IMR-90 (cell line): ENCODE data around the gene PPOX. TPM values are rescaled to one million over a fixed set of nuclear protein-coding genes. Genes with fewer than 3 reads are reported as not detected.

Source experiments
- ATAC-seq: fragments of 200-7000 bp; cut with Tn5 transposase; 2 replicates; pipeline ENCODE4 v1.9.1; 2020; ENCODE audit warnings: low read depth, mild to moderate bottlenecking, moderate library complexity
- BruUV-seq: library from RNA; stranded (reverse); fragments of 400-500 nt; replicated peaks from 2 replicates; lab custom pipeline; 2021; lab: Mats Ljungman, UMichigan
- CTCF ChIA-PET: fragments of 300-600 bp; formaldehyde crosslinking; extraction: SDS; loops from one replicate; lab custom pipeline; 2021; ENCODE audit warnings: antibody characterized with exemption; lab: Yijun Ruan, JAX
- POLR2A ChIA-PET: fragments of 300-600 bp; sonication (Branson Sonifier 250); formaldehyde crosslinking; loops from one replicate; lab custom pipeline; 2022; ENCODE audit warnings: antibody characterized with exemption; ENCODE audit not compliant: unreplicated experiment; lab: Charles Lee
- DNase-seq: peaks from one replicate; pipeline ENCODE4 v3.0.0; 2013
- H2AFZ ChIP-seq: replicated peaks from 2 replicates; pipeline ENCODE3; 2013; ENCODE audit warnings: low read length, mild to moderate bottlenecking; ENCODE audit not compliant: poor library complexity
- H2AK5ac ChIP-seq: 2 replicates; pipeline ENCODE4 v1.6.1; 2013; ENCODE audit warnings: low read depth, low read length, inconsistent platforms
- H2AK9ac ChIP-seq: replicated peaks from 2 replicates; pipeline ENCODE3; 2013; ENCODE audit warnings: mild to moderate bottlenecking, low read depth, low read length, moderate library complexity; ENCODE audit not compliant: poor library complexity
- H2BK120ac ChIP-seq: 2 replicates; pipeline ENCODE4 v1.6.1; 2013; ENCODE audit warnings: low read depth, low read length, inconsistent platforms
- H2BK15ac ChIP-seq: 3 replicates; pipeline ENCODE4 v1.6.1; 2013; ENCODE audit warnings: low read depth, low read length, inconsistent platforms
- H2BK20ac ChIP-seq: 2 replicates; pipeline ENCODE4 v1.6.1; 2013; ENCODE audit warnings: low read depth, mild to moderate bottlenecking, inconsistent platforms, low read length, moderate library complexity
- H2BK5ac ChIP-seq: 2 replicates; pipeline ENCODE4 v1.6.1; 2013; ENCODE audit warnings: mild to moderate bottlenecking, low read depth, low read length, inconsistent platforms; ENCODE audit not compliant: poor library complexity, severe bottlenecking
- H3K14ac ChIP-seq: replicated peaks from 2 replicates; pipeline ENCODE4 v1.6.1; 2013; ENCODE audit warnings: low read depth, low read length, inconsistent platforms
- H3K18ac ChIP-seq: 2 replicates; pipeline ENCODE4 v1.6.1; 2013; ENCODE audit warnings: low read depth, low read length, control low read depth
- H3K23ac ChIP-seq: 2 replicates; pipeline ENCODE4 v1.6.1; 2013; ENCODE audit warnings: low read depth, low read length, inconsistent platforms
- H3K27ac ChIP-seq: 2 replicates; pipeline ENCODE4 v1.5.1; 2013; ENCODE audit warnings: mild to moderate bottlenecking, control low read depth, low read length; ENCODE audit not compliant: insufficient read depth
- H3K27me3 ChIP-seq: 2 replicates; pipeline ENCODE4 v1.6.1; 2013; ENCODE audit warnings: low read length; ENCODE audit not compliant: control insufficient read depth, insufficient read depth
- H3K36me3 ChIP-seq: 2 replicates; pipeline ENCODE4 v1.6.1; 2013; ENCODE audit warnings: low read length, mixed read lengths; ENCODE audit not compliant: control insufficient read depth, insufficient read depth
- H3K4ac ChIP-seq: 2 replicates; pipeline ENCODE4 v1.6.1; 2013; ENCODE audit warnings: low read depth, low read length, inconsistent platforms
- H3K4me1 ChIP-seq: 2 replicates; pipeline ENCODE4 v1.6.1; 2013; ENCODE audit warnings: low read length, mixed read lengths; ENCODE audit not compliant: control insufficient read depth, insufficient read depth
- H3K4me2 ChIP-seq: 2 replicates; pipeline ENCODE4 v1.6.1; 2013; ENCODE audit warnings: low read depth, mild to moderate bottlenecking, control low read depth, low read length, moderate library complexity
- H3K4me3 ChIP-seq: 2 replicates; pipeline ENCODE4 v1.5.1; 2013; ENCODE audit warnings: low read depth, mild to moderate bottlenecking, control low read depth, low read length, moderate library complexity; ENCODE audit not compliant: insufficient read depth
- H3K56ac ChIP-seq: 2 replicates; pipeline ENCODE4 v1.6.1; 2013; ENCODE audit warnings: low read length, inconsistent platforms; ENCODE audit not compliant: insufficient read depth; ENCODE audit errors: extremely low read depth
- H3K79me1 ChIP-seq, 2 experiments: 2 replicates each; pipeline ENCODE4 v1.6.1; 2013; ENCODE audit warnings: low read length in 2 of 2, inconsistent platforms in 1 of 2, low read depth in 1 of 2
- H3K9ac ChIP-seq: 2 replicates; pipeline ENCODE4 v1.6.1; 2013; ENCODE audit warnings: low read depth, low read length, control low read depth
- H3K9me1 ChIP-seq: 2 replicates; pipeline ENCODE4 v1.6.1; 2013; ENCODE audit warnings: low read length, inconsistent platforms; ENCODE audit not compliant: insufficient read depth
- H3K9me3 ChIP-seq: 2 replicates; pipeline ENCODE4 v1.6.1; 2013; ENCODE audit warnings: low read length; ENCODE audit not compliant: control insufficient read depth, insufficient read depth
- H4K20me1 ChIP-seq: 2 replicates; pipeline ENCODE4 v1.6.1; 2013; ENCODE audit warnings: low read length, inconsistent platforms; ENCODE audit not compliant: insufficient read depth
- H4K5ac ChIP-seq: 2 replicates; pipeline ENCODE4 v1.6.1; 2013; ENCODE audit warnings: mild to moderate bottlenecking, low read depth, low read length, control low read depth
- H4K8ac ChIP-seq, 2 experiments: 2 replicates each; pipeline ENCODE4 v1.6.1; 2013; ENCODE audit warnings: low read depth in 2 of 2, low read length in 2 of 2, control low read depth in 1 of 2, inconsistent platforms in 1 of 2
- H4K91ac ChIP-seq: 2 replicates; pipeline ENCODE4 v1.6.1; 2013; ENCODE audit warnings: low read depth, low read length, inconsistent platforms; ENCODE audit not compliant: insufficient read depth
- BHLHE40 ChIP-seq: fragments of 150-350 bp; IDR thresholded peaks from 2 replicates; pipeline ENCODE4 v1.6.1; 2016; ENCODE audit warnings: mild to moderate bottlenecking, low read depth, low read length
- CEBPB ChIP-seq: IDR thresholded peaks from 2 replicates; pipeline ENCODE4 v1.6.1; 2012; ENCODE audit warnings: low read depth, low read length, improper control_type of control experiment
- CHD1 ChIP-seq: IDR thresholded peaks from 2 replicates; pipeline ENCODE4 v1.6.1; 2012; ENCODE audit warnings: low read depth, low read length, improper control_type of control experiment
- FOS ChIP-seq: fragments of 150-350 bp; IDR thresholded peaks from 2 replicates; pipeline ENCODE4 v1.6.1; 2016; ENCODE audit warnings: low read depth, low read length
- MAFK ChIP-seq: IDR thresholded peaks from 2 replicates; pipeline ENCODE4 v1.6.1; 2012; ENCODE audit warnings: low read depth, low read length, improper control_type of control experiment
- MAZ ChIP-seq: IDR thresholded peaks from 2 replicates; pipeline ENCODE4 v1.6.1; 2012; ENCODE audit warnings: low read depth, mild to moderate bottlenecking, low read length, improper control_type of control experiment, moderate library complexity, borderline replicate concordance
- MXI1 ChIP-seq: IDR thresholded peaks from 2 replicates; pipeline ENCODE4 v1.6.1; 2012; ENCODE audit warnings: low read depth, mild to moderate bottlenecking, low read length, moderate library complexity, borderline replicate concordance
- NFE2L2 ChIP-seq: fragments of 150-350 bp; IDR thresholded peaks from 2 replicates; pipeline ENCODE4 v1.6.1; 2016; ENCODE audit warnings: low read depth, mild to moderate bottlenecking, low read length
- POLR2A ChIP-seq: IDR thresholded peaks from 2 replicates; pipeline ENCODE4 v1.6.1; 2012; ENCODE audit warnings: mild to moderate bottlenecking, low read depth, low read length
- RAD21 ChIP-seq: IDR thresholded peaks from 2 replicates; pipeline ENCODE4 v1.6.1; 2012; ENCODE audit warnings: low read length, improper control_type of control experiment
- RCOR1 ChIP-seq: IDR thresholded peaks from 2 replicates; pipeline ENCODE4 v1.6.1; 2012; ENCODE audit warnings: mild to moderate bottlenecking, low read length, improper control_type of control experiment; ENCODE audit not compliant: insufficient replicate concordance
- RFX5 ChIP-seq: IDR thresholded peaks from 2 replicates; pipeline ENCODE4 v1.8.0; 2012; ENCODE audit warnings: low read depth, mild to moderate bottlenecking, low read length, moderate library complexity
- SMC3 ChIP-seq: fragments of 150-350 bp; IDR thresholded peaks from 2 replicates; pipeline ENCODE4 v1.6.1; 2016; ENCODE audit warnings: low read depth, mild to moderate bottlenecking, antibody characterized with exemption, low read length, moderate library complexity
- WGBS, 2 experiments: methylation state at CpG; one replicate each; pipeline versions ENCODE4 v1.1.5 to v1.1.7; 2013; ENCODE audit warnings: missing lambda C conversion rate in 2 of 2; ENCODE audit not compliant: insufficient read length in 1 of 2; ENCODE audit errors: extremely low coverage in 2 of 2; 5-methylcytosine and 5-hydroxymethylcytosine counted together
- dilution Hi-C: fragments of 300-500 bp; cut with HindIII; formaldehyde crosslinking; loops from one replicate; pipeline ENCODE4 v1.14.3; 2018; ENCODE audit warnings: low sequenced_read_pairs; ENCODE audit not compliant: unreplicated experiment
- in situ Hi-C: fragments of 300-500 bp; cut with MboI; formaldehyde crosslinking; loops from 3 replicates; pipeline ENCODE4 v1.14.3; 2019; ENCODE audit warnings: low sequenced_read_pairs, inconsistent platforms, mixed read lengths
- intact Hi-C: fragments of 100-400 bp; cut with micrococcal nuclease; formaldehyde crosslinking; loops from 2 replicates; pipeline ENCODE4 v1.10.0; 2022
- polyA plus RNA-seq, 3 experiments: library from polyadenylated mRNA; depleted of rRNA; stranded (reverse); fragments of >200 nt; gene quantifications; 2 replicates each; pipeline ENCODE4 v1.2.3, GENCODE V29; 2012; ENCODE audit warnings: low replicate concordance in 1 of 3
- total RNA-seq: library from RNA; depleted of rRNA; stranded (reverse); fragments of >200 nt; gene quantifications from 2 replicates; pipeline ENCODE4 v1.2.3, GENCODE V29; 2012
- TF ChIP-seq, protein P1 (sequence below): fragments of 150-350 bp; IDR thresholded peaks from 2 replicates; pipeline ENCODE4 v1.6.1; 2016; ENCODE audit warnings: low read depth, mild to moderate bottlenecking, low read length, moderate library complexity, borderline replicate concordance
- TF ChIP-seq, protein P2 (sequence below): conservative IDR thresholded peaks from 2 replicates; pipeline ENCODE4 v1.5.1; 2012; ENCODE audit warnings: mild to moderate bottlenecking, low read depth, low read length, improper control_type of control experiment

Gene PPOX
- total and polyA plus RNA-seq, 2 of the 4 experiments (the other 2 are of a cell fraction): 6.1 to 14.3 TPM

GRCh38 chr1:161133220-161133740 is 32.9 kb upstream of the PPOX start:
- intact Hi-C loops (no loop called here), dilution Hi-C loops (no loop called here), in situ Hi-C loops (no loop called here)
- peak overlapping the region; percentile 99 for H3K23ac ChIP-seq
- ATAC-seq: no peak; the same call in 1 of the 2 replicates
- peak overlapping the region; percentile 40; the same call in 1 of the 2 replicates for H2BK20ac ChIP-seq
- H2AK9ac ChIP-seq: peak overlapping the region; percentile 95
- peak overlapping the region; percentile 94 for H4K91ac ChIP-seq
- H3K27me3 ChIP-seq: no peaks in the 10 kb centered on the region
- H3K9me3 ChIP-seq: no peaks in the 10 kb centered on the region
- no peaks in the 10 kb centered on the region; the same call in 1 of the 2 replicates for H3K4me1 ChIP-seq
- peak overlapping the region; percentile 98 for H3K4me2 ChIP-seq
- peak overlapping the region; percentile 91 for H3K9ac ChIP-seq
- H2BK15ac ChIP-seq: peak overlapping the region; percentile 78; the same call in 2 of the 3 replicates
- peak overlapping the region; percentile 86 for H3K14ac ChIP-seq
- POLR2A ChIA-PET: interaction anchor here (1.5 kb wide), 1 partner anchor 15 kb away, joined by 9 read pairs; the partner anchor contains the start of genes NIT1 and PFDN2
- H3K4ac ChIP-seq: peak overlapping the region; percentile 97
- peak overlapping the region; percentile 87 for H2AK5ac ChIP-seq
- peak overlapping the region; percentile 86 to 93 for H4K8ac ChIP-seq
- peak overlapping the region; percentile 77 for H3K18ac ChIP-seq
- peak; percentile 23 for DNase-seq
- peaks cover 5% of the 10 kb centered on the region for H3K9me1 ChIP-seq
- peak overlapping the region; percentile 91 for H2AFZ ChIP-seq
- peaks cover 22 to 76% of the 10 kb centered on the region in 2 experiments for H3K79me1 ChIP-seq
- H3K27ac ChIP-seq: peak overlapping the region; percentile 90
- peak overlapping the region; percentile 87 for H2BK5ac ChIP-seq
- 6% methylated on average over 9 of the region's 11 CpGs; no CpG with 5 or more reads in 1 of the 2 experiments for WGBS, 2 experiments
- H3K36me3 ChIP-seq: peaks cover 8% of the 10 kb centered on the region
- peak overlapping the region; percentile 92 for H3K56ac ChIP-seq
- H3K4me3 ChIP-seq: peak overlapping the region; percentile 72
- peak overlapping the region; percentile 63 for H2BK120ac ChIP-seq
- CTCF ChIA-PET: no interaction called here
- TSS peak; percentile 26 for BruUV-seq
- H4K20me1 ChIP-seq: no peaks in the 10 kb centered on the region
- H4K5ac ChIP-seq: peak overlapping the region; percentile 80; the same call in 1 of the 2 replicates
- TF ChIP-seq, protein P1, sequence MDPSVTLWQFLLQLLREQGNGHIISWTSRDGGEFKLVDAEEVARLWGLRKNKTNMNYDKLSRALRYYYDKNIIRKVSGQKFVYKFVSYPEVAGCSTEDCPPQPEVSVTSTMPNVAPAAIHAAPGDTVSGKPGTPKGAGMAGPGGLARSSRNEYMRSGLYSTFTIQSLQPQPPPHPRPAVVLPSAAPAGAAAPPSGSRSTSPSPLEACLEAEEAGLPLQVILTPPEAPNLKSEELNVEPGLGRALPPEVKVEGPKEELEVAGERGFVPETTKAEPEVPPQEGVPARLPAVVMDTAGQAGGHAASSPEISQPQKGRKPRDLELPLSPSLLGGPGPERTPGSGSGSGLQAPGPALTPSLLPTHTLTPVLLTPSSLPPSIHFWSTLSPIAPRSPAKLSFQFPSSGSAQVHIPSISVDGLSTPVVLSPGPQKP: no peak
- TF ChIP-seq FOS (no peak), MAZ (no peak), MXI1 (no peak), RFX5 (no peak), SMC3 (no peak), BHLHE40 (no peak), MAFK (no peak), RCOR1 (no peak), POLR2A (no peak), RAD21 (no peak), CEBPB (no peak), NFE2L2 (no peak), CHD1 (no peak)
- TF ChIP-seq, protein P2, sequence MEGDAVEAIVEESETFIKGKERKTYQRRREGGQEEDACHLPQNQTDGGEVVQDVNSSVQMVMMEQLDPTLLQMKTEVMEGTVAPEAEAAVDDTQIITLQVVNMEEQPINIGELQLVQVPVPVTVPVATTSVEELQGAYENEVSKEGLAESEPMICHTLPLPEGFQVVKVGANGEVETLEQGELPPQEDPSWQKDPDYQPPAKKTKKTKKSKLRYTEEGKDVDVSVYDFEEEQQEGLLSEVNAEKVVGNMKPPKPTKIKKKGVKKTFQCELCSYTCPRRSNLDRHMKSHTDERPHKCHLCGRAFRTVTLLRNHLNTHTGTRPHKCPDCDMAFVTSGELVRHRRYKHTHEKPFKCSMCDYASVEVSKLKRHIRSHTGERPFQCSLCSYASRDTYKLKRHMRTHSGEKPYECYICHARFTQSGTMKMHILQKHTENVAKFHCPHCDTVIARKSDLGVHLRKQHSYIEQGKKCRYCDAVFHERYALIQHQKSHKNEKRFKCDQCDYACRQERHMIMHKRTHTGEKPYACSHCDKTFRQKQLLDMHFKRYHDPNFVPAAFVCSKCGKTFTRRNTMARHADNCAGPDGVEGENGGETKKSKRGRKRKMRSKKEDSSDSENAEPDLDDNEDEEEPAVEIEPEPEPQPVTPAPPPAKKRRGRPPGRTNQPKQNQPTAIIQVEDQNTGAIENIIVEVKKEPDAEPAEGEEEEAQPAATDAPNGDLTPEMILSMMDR: no peak
